ENCODE measurements around the gene COMT.
"Not testable (repeated sequence)": the region's sequence is repeated elsewhere in the genome, so short reads cannot be mapped to it uniquely, and the experiment has no call there.

Gene COMT

GRCh38 chr22:19941365-19942082 lies at the start of gene COMT, which contains the start of gene TXNRD2:
Gene COMT, plus strand, starts transcription at chr22:19941772. Its CDS starts 20,755 bp downstream, at chr22:19962527.
Gene TXNRD2, minus strand, starts transcription at chr22:19941818. Its CDS starts 15 bp downstream, at chr22:19941803.
- DNase-seq, result peak; percentile 13 to 38

GRCh38 chr22:19892257-19892879 lies 49.2 kb upstream of the COMT start:
- DNase-seq, result peak in 1 of 2 donors; percentile 32

GRCh38 chr22:19892925-19893324 lies 48.6 kb upstream of the COMT start:
- no peak for DNase-seq

- DNase-seq, result no peak
These were observed 48.2 kb upstream of the COMT start for GRCh38 chr22:19893363-19893762.

- DNase-seq, result no peak
These were observed 46.3 kb upstream of the COMT start for GRCh38 chr22:19895160-19895849.

GRCh38 chr22:19896665-19897355 lies 44.8 kb upstream of the COMT start:
- no peak for DNase-seq

GRCh38 chr22:19897726-19898125 lies 43.8 kb upstream of the COMT start:
- no peak for DNase-seq

- no peak for DNase-seq
These were observed 43.4 kb upstream of the COMT start for GRCh38 chr22:19898145-19898544.

- DNase-seq, result no peak
These were observed 42.6 kb upstream of the COMT start for GRCh38 chr22:19898831-19899567.

GRCh38 chr22:19900707-19901436 lies 40.7 kb upstream of the COMT start:
- no peak for DNase-seq

GRCh38 chr22:19901577-19902244 lies 39.9 kb upstream of the COMT start:
- no peak for DNase-seq

GRCh38 chr22:19902245-19902715 lies 39.3 kb upstream of the COMT start:
- DNase-seq, result no peak

- no peak for DNase-seq
These were observed 38.5 kb upstream of the COMT start for GRCh38 chr22:19903031-19903430.

- no peak for DNase-seq
These were observed 38.1 kb upstream of the COMT start for GRCh38 chr22:19903513-19903912.

- DNase-seq, result no peak
These were observed 37.3 kb upstream of the COMT start for GRCh38 chr22:19904174-19904856.

- no peak for DNase-seq
These were observed 36.6 kb upstream of the COMT start for GRCh38 chr22:19904935-19905334.

- DNase-seq, result no peak
These were observed 36.0 kb upstream of the COMT start for GRCh38 chr22:19905347-19906276.

- not testable (repeated sequence) for DNase-seq
These were observed 34.7 kb upstream of the COMT start for GRCh38 chr22:19906864-19907263.

- DNase-seq, result not testable (repeated sequence)
These were observed 33.7 kb upstream of the COMT start for GRCh38 chr22:19907902-19908301.
